NOMO-1 (cell line): ENCODE data around the gene CLEC4M.
"Not testable (repeated sequence)": the region's sequence is repeated elsewhere in the genome, so short reads cannot be mapped to it uniquely, and the experiment has no call there.

Experiments
- DNase-seq, 2 experiments: peaks; one replicate each; lab custom pipeline; 2025; ENCODE audit not compliant: unreplicated experiment in 2 of 2; lab: John Stamatoyannopoulos, UW

The CLEC4M gene

GRCh38 chr19:7769171-7769570 lies 6.1 kb downstream of the CLEC4M start:
- DNase-seq = no peak

- DNase-seq = no peak
Measured at GRCh38 chr19:7771072-7771471, 8.0 kb downstream of the CLEC4M start.

GRCh38 chr19:7772752-7773291 lies 9.8 kb downstream of the CLEC4M start:
- DNase-seq = peak; percentile 88 to 98

DNA sequence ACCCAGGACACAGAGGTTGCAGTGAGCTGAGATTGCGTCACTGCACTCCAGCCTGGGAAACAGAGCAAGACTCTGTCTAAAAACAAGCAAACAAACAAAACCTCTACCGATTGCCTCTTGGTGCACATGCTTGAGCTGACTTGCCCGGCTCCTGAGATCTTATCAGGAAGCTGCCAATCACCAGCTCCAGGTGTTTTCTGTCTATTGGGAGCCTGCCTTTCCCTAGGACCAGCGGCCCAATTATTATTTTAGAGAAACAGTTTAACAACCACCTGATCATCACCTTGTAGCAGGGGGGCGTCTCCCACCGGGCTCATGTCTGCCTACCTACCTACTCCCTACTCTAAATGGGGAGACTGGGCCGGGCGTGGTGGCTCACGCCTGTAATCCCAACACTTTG lies 10.8 kb downstream of the CLEC4M start:
- DNase-seq = no peak

DNA sequence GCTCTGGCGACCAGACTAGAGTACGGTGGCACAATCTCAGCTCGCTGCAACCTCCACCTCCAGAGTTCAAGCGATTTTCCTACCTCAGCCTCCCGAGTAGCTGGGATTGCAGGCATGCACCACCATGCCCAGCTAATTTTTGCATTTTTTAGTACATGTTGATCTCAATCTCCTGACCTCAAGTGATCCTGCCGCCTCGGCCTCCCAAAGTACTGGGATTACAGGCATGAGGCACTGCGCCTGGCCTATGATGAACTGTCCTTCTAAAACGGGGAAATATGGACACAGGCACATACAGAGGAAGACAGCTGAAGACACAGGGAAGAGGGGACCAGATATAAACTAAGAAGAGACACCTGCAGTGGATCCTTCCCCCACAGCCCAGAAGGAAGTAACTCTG lies 12.7 kb downstream of the CLEC4M start:
- no peak for DNase-seq

- peak; percentile 35 to 49 for DNase-seq
Measured at GRCh38 chr19:7778081-7778480, 15.0 kb downstream of the CLEC4M start.

DNA sequence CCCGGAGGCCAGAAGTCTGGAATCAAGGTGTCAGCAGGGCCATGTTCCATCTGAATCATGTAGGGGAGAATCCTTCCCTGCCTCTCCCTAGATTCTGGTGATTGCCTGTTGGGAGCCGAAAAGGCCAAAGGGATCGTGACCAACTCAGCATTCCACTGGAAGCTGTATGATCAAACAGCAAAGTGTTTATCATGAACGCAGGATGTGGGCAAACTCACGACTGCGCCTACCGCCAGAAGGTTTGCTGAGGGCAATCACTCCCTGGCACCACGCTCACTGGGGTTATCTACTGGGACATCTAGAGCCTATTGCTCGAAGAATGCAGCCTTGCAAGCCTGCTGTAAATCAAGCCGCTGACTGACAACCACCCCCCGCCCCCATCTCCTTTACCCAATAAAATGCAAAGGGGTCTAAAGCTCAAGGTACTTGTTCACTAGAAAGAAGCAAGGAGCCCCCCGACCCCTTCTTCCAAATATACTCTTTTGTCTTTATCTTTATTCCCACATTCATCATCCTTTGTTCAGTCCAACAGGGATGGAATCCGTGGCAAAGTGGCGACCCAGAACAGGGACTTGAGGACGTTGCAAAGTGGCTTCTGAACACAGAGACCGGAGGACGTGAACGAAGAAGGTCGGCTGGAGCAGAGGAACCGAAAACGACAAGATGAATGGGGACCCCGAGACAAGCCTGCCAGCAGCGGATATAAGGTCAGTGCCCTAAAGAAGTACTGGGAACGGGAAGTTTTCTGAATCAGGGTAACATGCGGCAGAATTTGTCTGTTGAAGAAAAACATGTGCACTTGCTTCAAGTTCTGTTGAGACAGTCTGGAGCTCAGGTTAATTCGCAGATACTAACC lies 16.8 kb downstream of the CLEC4M start:
- no peak for DNase-seq

- DNase-seq = no peak
Measured at GRCh38 chr19:7781157-7781556, 18.1 kb downstream of the CLEC4M start.

- DNase-seq = peak; percentile 75 to 81
Measured at GRCh38 chr19:7783991-7784423, 21.0 kb downstream of the CLEC4M start.

DNA sequence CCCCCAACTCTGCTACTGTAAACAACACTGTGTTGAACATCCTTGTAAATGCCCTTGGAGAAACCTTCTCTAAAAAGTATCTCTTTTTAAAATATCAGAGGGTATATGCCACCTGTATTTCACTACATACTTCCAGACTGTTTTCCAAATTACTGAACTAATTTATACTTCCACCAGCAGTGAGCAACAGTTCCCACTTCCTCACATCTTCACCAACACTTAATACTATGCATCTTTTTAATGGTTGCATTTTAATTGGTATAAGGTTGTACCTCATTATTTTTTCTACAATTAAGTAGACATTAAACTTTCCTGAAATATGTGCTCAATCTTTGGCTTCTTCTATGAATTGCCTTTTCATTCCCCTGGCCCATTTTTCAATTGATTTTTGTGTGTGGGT lies 21.8 kb downstream of the CLEC4M start:
- DNase-seq = no peak

DNA sequence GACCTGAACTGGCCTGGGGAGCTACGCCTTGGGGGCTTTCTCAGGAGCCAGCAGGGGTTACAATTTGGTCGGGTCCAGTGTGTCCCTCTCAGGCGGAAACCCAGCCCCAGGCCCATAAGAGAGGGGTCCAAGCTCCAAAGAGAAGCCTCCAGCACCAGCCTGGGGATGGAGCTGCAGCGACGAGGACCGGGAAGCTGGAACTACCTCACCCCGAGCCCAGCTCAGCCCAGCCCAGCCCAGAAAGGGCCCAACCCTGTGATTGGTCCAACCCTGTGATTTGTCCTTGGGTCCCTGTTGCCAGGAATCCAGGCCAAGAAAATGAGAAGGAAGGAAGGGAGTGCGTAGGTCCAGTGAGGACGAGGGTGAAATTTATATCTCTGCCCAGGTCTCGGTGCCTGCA lies 24.1 kb downstream of the CLEC4M start:
- no peak for DNase-seq

- DNase-seq = no peak
Measured at GRCh38 chr19:7787602-7788177, 24.6 kb downstream of the CLEC4M start.

GRCh38 chr19:7788178-7788932 lies 25.3 kb downstream of the CLEC4M start:
- no peak for DNase-seq

- DNase-seq = no peak
Measured at GRCh38 chr19:7788933-7789323, 25.9 kb downstream of the CLEC4M start.

- DNase-seq = no peak
Measured at GRCh38 chr19:7789447-7789846, 26.4 kb downstream of the CLEC4M start.

- no peak for DNase-seq
Measured at GRCh38 chr19:7790416-7790815, 27.4 kb downstream of the CLEC4M start.

DNA sequence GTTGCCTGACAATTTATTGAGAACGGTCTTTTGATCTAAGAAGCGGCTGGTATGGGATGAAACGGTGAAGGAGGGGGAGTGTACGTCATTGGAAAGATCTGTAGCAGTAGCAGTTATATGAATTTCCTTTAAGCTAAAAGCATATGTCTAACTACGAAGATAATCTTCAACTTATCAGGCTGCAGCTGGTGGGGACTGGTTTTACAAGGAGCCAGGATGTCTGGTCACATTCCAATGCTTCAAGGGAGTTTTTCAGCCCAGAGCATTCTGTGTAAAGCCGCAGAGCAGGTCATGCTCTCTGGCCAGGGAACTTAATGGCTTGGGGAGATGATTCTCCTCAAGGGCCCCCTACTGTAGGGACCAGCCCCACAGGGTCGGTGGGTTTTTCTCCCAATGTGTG lies 29.2 kb downstream of the CLEC4M start:
- no peak for DNase-seq

DNA sequence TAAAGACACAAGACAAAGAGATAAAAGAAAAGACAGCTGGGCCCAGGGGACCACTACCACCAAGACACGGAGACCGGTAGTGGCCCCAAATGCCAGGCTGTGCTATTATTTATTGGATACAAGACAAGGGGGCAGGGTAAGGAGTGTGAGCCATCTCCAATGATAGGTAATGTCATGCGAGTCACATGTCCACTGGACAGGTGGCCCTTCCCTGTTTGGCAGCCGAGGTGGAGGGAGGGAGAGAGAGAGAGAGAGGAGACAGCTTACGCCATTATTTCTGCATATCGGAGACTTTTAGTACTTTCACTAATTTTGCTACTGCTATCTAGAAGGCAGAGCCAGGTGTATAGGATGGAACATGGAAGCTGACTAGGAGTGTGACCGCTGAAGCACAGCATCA lies 29.7 kb downstream of the CLEC4M start:
- not testable (repeated sequence) for DNase-seq

DNA sequence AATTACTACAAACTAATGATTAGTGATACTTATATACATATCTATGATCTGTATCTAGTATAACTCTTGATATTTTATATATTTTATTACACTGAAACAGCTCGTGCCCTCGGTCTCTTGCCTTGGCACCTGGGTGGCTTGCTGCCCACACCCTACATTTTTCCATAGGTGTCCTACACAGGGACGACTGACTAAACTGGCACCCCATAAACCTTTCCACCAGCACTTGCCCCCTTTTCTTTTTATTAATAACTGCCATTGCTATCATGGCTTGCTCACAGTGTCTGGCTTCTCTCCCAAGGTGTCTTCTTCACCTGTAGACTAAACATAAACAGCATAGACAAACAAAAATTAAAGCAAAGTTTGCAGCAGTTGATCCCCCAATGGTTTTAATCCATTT lies 30.4 kb downstream of the CLEC4M start:
- no peak for DNase-seq

DNA sequence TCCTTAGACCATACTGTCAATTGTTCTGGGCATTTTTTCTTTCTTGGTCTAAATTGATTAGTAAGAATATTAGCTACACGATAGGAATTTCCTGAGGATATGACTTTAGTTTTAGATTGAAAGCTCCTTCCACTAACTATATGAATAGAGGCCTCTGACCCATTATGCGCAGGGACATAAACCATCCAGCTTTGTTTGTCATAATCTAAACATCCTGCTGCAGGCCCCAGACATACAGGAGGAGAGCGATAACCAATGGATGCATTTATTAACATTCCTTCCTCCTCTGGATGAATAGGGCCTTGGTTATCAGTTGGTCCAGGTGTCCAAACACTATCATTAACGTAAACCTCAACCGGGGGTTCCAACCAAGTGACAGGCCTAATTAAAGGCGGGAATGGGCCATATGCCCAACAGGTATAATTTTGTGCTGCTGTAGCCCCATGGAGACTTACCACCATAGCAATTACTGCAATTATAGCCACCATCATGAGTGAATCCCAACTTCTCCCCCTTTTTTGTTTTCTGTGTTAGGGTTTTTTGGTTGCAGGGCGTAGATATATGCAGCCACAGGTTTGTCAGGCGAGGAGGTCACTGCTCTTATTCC lies 32.6 kb downstream of the CLEC4M start:
- no peak for DNase-seq
